ENCODE results near the gene SULT2B1.

SULT2B1 gene

GRCh38 chr19:48641850-48642249 is 89.9 kb downstream of the SULT2B1 start:
- Histone ChIP-seq H3K27ac (ENCODE audit: low read length) (no peak overlapping the region), H3K4me3 (ENCODE audit: low read length) (no peak overlapping the region), H3K9me3 (ENCODE audit: control insufficient read depth, insufficient read depth, low read length) (no peaks in the 10 kb centered on the region), H3K27me3 (ENCODE audit: control insufficient read depth, insufficient read depth, low read length) (no peaks in the 10 kb centered on the region), H3K4me1 (ENCODE audit: control insufficient read depth, insufficient read depth, low read length) (peaks cover 10% of the 10 kb centered on the region; the same call in 1 of the 2 replicates), H3K36me3 (ENCODE audit: control insufficient read depth, insufficient read depth, low read length) (no peaks in the 10 kb centered on the region)
- no CpG with 5 or more reads among the region's 2 CpGs for WGBS (ENCODE audit: insufficient coverage, insufficient read length)
- DNase-seq (ENCODE audit: low read depth, low spot score) = no peak

GRCh38 chr19:48642862-48643261 is 90.9 kb downstream of the SULT2B1 start:
- no peak overlapping the region for H3K27ac ChIP-seq (ENCODE audit: low read length)
- no peak for DNase-seq (ENCODE audit: low read depth, low spot score)
- no peaks in the 10 kb centered on the region for H3K27me3 ChIP-seq (ENCODE audit: control insufficient read depth, insufficient read depth, low read length)
- peaks cover 10% of the 10 kb centered on the region; the same call in 1 of the 2 replicates for H3K4me1 ChIP-seq (ENCODE audit: control insufficient read depth, insufficient read depth, low read length)
- H3K4me3 ChIP-seq (ENCODE audit: low read length) = no peak overlapping the region
- no peaks in the 10 kb centered on the region for H3K9me3 ChIP-seq (ENCODE audit: control insufficient read depth, insufficient read depth, low read length)
- H3K36me3 ChIP-seq (ENCODE audit: control insufficient read depth, insufficient read depth, low read length) = no peaks in the 10 kb centered on the region
- no CpG with 5 or more reads among the region's 5 CpGs for WGBS (ENCODE audit: insufficient coverage, insufficient read length)

DNA sequence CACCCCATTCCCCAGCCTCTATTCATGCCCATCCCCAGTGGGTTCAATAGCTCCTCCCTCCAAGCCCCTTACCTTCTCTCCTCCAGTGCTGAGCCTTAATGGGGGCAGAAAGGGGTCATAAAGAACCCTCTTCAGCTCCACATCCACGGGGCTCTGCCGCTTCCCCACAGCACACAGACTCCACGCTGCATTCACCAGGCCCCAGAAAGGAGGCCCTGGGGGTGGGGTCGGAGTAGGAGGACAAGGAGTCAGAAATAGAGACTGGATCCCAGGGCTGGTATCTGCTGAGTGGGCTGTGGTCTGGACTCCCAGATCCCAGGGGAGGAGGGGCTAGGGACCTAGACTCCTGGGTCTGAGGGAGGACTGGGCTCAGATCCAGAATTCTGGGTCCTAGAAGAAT is 92.4 kb downstream of the SULT2B1 start:
- no peaks in the 10 kb centered on the region for H3K36me3 ChIP-seq (ENCODE audit: control insufficient read depth, insufficient read depth, low read length)
- H3K9me3 ChIP-seq (ENCODE audit: control insufficient read depth, insufficient read depth, low read length) = no peaks in the 10 kb centered on the region
- H3K4me1 ChIP-seq (ENCODE audit: control insufficient read depth, insufficient read depth, low read length) = 0 out of 2 replicates have a peak, but pooled peaks cover 3% of the 10 kb centered on the region
- no peaks in the 10 kb centered on the region for H3K27me3 ChIP-seq (ENCODE audit: control insufficient read depth, insufficient read depth, low read length)
- DNase-seq (ENCODE audit: low read depth, low spot score) = no peak
- WGBS (ENCODE audit: insufficient coverage, insufficient read length) = no CpG with 5 or more reads among the region's 4 CpGs
- peak overlapping the region; percentile 14; the same call in 1 of the 2 replicates for H3K4me3 ChIP-seq (ENCODE audit: low read length)
- H3K27ac ChIP-seq (ENCODE audit: low read length) = no peak overlapping the region

GRCh38 chr19:48644839-48645619 is 93.1 kb downstream of the SULT2B1 start:
- no peaks in the 10 kb centered on the region for H3K4me1 ChIP-seq (ENCODE audit: control insufficient read depth, insufficient read depth, low read length)
- no peaks in the 10 kb centered on the region for H3K9me3 ChIP-seq (ENCODE audit: control insufficient read depth, insufficient read depth, low read length)
- H3K27me3 ChIP-seq (ENCODE audit: control insufficient read depth, insufficient read depth, low read length) = no peaks in the 10 kb centered on the region
- DNase-seq (ENCODE audit: low read depth, low spot score) = no peak
- no CpG with 5 or more reads among the region's 25 CpGs for WGBS (ENCODE audit: insufficient coverage, insufficient read length)
- no peaks in the 10 kb centered on the region for H3K36me3 ChIP-seq (ENCODE audit: control insufficient read depth, insufficient read depth, low read length)
- H3K27ac ChIP-seq (ENCODE audit: low read length) = no peak overlapping the region
- H3K4me3 ChIP-seq (ENCODE audit: low read length) = peak overlapping the region; percentile 63; the same call in 1 of the 2 replicates

- whole genome bisulfite sequencing (ENCODE audit: insufficient coverage, insufficient read length) = no CpG with 5 or more reads among the region's 6 CpGs
These were observed 93.6 kb downstream of the SULT2B1 start for GRCh38 chr19:48645620-48646000.

GRCh38 chr19:48646001-48646721 is 94.2 kb downstream of the SULT2B1 start, which contains the start of gene CA11:
Gene CA11 (minus strand): TSS chr19:48646187. CDS start chr19:48645632, 555 bp downstream.
- no peaks in the 10 kb centered on the region for H3K4me1 ChIP-seq (ENCODE audit: control insufficient read depth, insufficient read depth, low read length)
- no peaks in the 10 kb centered on the region for H3K27me3 ChIP-seq (ENCODE audit: control insufficient read depth, insufficient read depth, low read length)
- DNase-seq (ENCODE audit: low read depth, low spot score) = no peak
- WGBS (ENCODE audit: insufficient coverage, insufficient read length) = no CpG with 5 or more reads among the region's 33 CpGs
- H3K27ac ChIP-seq (ENCODE audit: low read length) = no peak within 1 kb of the TSS
- H3K9me3 ChIP-seq (ENCODE audit: control insufficient read depth, insufficient read depth, low read length) = no peaks in the 10 kb centered on the region
- no peaks in the 10 kb centered on the region for H3K36me3 ChIP-seq (ENCODE audit: control insufficient read depth, insufficient read depth, low read length)
- peak within 1 kb of the TSS; percentile 63; the same call in 1 of the 2 replicates for H3K4me3 ChIP-seq (ENCODE audit: low read length)

More at GRCh38 chr19:48645620-48646000, 93.6 kb downstream of the SULT2B1 start:
- no peaks in the 10 kb centered on the region for H3K36me3 ChIP-seq (ENCODE audit: control insufficient read depth, insufficient read depth, low read length)
- H3K27me3 ChIP-seq (ENCODE audit: control insufficient read depth, insufficient read depth, low read length) = no peaks in the 10 kb centered on the region
- no peak for DNase-seq (ENCODE audit: low read depth, low spot score)
- H3K27ac ChIP-seq (ENCODE audit: low read length) = no peak overlapping the region
- no peaks in the 10 kb centered on the region for H3K9me3 ChIP-seq (ENCODE audit: control insufficient read depth, insufficient read depth, low read length)
- H3K4me3 ChIP-seq (ENCODE audit: low read length) = peak overlapping the region; percentile 63; the same call in 1 of the 2 replicates
- H3K4me1 ChIP-seq (ENCODE audit: control insufficient read depth, insufficient read depth, low read length) = no peaks in the 10 kb centered on the region

DNA sequence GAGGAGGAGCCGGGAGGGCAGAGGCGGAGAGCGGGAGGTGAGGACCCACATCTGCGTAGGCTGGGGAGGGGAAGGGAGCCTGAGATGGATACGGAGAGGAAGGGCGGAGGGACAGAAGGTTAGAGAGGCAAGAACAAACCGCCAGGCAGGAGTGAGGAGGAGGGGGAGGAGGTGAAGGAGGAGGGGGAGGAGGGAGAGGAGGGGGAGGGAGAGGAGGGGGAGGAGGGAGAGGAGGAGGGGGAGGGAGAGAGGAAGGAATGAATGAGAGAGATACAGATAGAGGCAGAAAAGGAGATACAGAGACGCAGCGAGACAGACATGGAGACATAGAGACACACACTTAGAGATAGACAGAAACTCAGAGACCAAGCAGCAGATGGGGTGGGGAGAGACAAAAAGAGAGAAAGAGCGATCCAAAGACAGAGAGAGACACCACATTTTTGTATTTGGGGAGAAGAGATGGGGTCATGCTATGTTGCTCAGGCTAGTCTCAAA is 94.8 kb downstream of the SULT2B1 start:
- peak; percentile 83 for DNase-seq (ENCODE audit: low read depth, low spot score)
- Histone ChIP-seq H3K9me3 (ENCODE audit: control insufficient read depth, insufficient read depth, low read length) (no peaks in the 10 kb centered on the region), H3K27ac (ENCODE audit: low read length) (no peak overlapping the region), H3K36me3 (ENCODE audit: control insufficient read depth, insufficient read depth, low read length) (no peaks in the 10 kb centered on the region), H3K4me1 (ENCODE audit: control insufficient read depth, insufficient read depth, low read length) (no peaks in the 10 kb centered on the region), H3K27me3 (ENCODE audit: control insufficient read depth, insufficient read depth, low read length) (no peaks in the 10 kb centered on the region), H3K4me3 (ENCODE audit: low read length) (no peak overlapping the region; the same call in 1 of the 2 replicates)
- no CpG with 5 or more reads among the region's 10 CpGs for WGBS (ENCODE audit: insufficient coverage, insufficient read length)

DNA sequence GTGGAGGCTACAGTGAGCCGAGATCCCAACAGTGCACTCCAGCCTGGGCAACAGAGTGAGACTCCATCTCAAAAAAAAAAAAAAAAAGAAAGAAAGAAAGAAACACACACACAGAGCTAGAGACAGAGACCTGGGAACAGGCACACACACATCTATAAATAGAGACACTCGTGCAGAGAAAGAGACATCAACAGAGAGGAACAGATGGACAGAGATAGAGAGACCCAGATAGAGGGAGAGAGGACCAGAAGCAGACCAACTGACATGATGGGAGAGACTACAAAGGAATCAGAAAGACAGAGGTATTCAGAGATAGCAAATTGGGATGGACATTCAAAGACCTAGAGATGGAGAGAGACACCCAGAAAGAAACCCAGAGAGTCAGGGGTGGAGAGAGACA is 96.2 kb downstream of the SULT2B1 start:
- Histone ChIP-seq H3K36me3 (ENCODE audit: control insufficient read depth, insufficient read depth, low read length) (no peaks in the 10 kb centered on the region), H3K4me1 (ENCODE audit: control insufficient read depth, insufficient read depth, low read length) (no peaks in the 10 kb centered on the region)
- no peak for DNase-seq (ENCODE audit: low read depth, low spot score)

More for the DNA sequence above, 96.2 kb downstream of the SULT2B1 start:
- no CpG with 5 or more reads among the region's 2 CpGs for WGBS (ENCODE audit: insufficient coverage, insufficient read length)
- Histone ChIP-seq H3K27ac (ENCODE audit: low read length) (no peak overlapping the region), H3K9me3 (ENCODE audit: control insufficient read depth, insufficient read depth, low read length) (no peaks in the 10 kb centered on the region), H3K4me3 (ENCODE audit: low read length) (no peak overlapping the region), H3K27me3 (ENCODE audit: control insufficient read depth, insufficient read depth, low read length) (no peaks in the 10 kb centered on the region)

Measured in iPS DF 6.9 (cell line).